NCI-H82 treated with DMSO at 0.1 percent for 48 hours (cell line): ENCODE data around the gene SH3TC1.

Experiments used
- DNase-seq: peaks from one replicate; lab custom pipeline; 2025; ENCODE audit not compliant: unreplicated experiment; lab: John Stamatoyannopoulos, UW

Gene SH3TC1

GRCh38 chr4:8274765-8275547 lies 75.9 kb downstream of the SH3TC1 start:
- peak; percentile 77 for DNase-seq

DNA sequence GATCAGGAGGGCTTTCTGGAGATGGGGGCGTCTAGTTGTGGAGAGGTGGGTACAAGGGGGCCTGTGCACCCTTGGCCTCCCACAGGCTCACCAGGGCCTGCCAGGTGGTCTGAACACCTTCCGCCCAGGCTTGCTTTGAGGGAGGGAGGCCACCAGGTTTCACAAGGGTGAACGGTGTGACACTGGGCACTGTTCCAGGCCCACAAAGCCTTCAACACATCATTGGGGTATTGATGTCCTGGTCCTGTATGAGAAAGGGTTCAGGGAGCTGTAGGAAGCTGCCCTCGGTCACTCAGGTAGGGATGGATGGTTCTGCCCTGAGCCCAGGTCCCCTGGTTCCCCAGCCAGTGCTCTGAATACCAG lies 76.4 kb downstream of the SH3TC1 start:
- DNase-seq = no peak

DNA sequence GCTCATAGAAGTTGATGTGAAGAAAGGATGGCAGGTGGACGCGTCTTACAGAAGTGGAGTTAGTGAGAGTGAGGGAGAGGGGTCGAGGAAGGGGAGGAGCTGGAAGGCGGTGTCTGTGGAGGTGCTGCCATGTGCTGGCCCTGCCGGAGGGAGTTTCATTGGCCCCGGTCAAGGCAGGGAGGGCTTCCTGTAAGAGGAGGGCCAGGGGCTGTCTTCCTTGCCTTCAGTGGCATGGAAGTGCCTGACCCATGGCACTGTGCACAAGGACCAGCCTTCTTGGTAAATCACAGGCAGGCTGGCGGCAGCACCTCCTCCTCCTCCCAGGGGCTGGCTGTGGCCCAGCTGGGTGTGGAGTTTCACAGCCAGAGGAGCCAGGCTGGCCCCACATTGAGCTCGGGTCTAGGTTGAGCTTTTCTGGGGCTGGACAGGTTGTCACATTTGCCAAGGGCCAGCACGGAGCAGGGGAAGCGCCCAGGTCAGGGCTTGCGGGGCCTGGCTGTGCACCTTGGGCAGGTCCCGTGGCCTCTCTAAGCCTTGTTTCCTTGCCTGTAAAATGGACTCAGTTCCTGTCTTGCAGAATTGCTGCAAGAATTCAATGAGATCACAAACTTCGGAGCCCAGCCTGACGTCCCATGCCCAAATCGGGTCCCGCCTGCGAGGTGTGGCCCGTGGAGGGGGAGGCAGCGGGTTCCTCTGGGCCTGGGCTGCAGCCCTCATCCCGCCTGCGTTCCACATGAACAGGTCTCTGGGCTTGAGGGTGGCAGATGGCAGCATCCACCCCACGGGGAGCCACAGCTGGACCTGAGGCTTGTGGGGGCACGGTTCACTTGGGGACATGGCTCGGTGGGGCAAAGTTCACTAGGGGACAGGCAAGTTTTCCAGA lies 77.5 kb downstream of the SH3TC1 start:
- DNase-seq = no peak

GRCh38 chr4:8277356-8278008 lies 78.4 kb downstream of the SH3TC1 start:
- DNase-seq = no peak

- no peak for DNase-seq
Observed at GRCh38 chr4:8278009-8278395, 78.9 kb downstream of the SH3TC1 start.

DNA sequence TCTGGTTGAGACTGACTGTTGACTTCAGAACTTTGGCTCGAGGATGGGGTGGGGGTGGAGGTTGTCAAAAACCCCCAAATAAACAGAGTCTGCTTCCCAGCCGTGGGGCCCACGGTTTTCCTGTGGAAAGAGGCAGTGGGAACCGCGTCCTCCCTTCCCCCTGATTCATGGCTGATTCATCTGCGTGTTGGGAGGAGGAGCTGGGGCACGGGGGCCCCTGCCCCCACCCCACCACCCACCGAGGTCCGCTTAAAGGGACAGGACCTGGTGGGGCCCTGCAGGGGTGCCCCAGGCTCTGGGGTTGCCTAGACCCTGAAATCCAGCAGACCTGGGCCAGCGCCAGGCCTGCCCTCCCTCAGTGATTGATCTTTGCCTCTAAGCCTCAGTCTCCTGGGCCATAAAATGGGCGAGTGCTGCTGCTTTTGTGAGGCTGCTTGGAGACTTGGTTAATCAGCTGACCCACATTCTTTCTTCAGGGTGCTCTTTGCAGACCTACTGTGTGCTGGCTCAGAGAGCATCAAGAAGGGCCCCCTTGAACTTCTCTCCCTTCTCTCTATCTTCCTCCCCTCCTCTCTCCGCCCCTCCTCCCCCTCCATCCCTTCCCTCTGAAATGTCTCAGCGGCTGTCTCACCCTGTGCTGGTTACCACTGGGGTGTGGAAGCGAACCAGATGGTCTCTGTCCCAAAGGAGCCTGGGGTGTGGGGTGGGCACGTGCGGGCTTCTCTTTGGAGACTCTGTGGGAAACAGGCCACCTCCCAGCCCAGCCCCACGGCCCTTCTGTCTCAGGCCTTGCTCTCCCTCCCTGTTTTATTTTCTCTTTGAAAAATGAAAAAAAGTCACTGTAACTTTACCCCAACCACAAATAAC lies 79.6 kb downstream of the SH3TC1 start:
- DNase-seq = no peak

GRCh38 chr4:8279321-8280157 lies 80.4 kb downstream of the SH3TC1 start:
- no peak for DNase-seq

DNA sequence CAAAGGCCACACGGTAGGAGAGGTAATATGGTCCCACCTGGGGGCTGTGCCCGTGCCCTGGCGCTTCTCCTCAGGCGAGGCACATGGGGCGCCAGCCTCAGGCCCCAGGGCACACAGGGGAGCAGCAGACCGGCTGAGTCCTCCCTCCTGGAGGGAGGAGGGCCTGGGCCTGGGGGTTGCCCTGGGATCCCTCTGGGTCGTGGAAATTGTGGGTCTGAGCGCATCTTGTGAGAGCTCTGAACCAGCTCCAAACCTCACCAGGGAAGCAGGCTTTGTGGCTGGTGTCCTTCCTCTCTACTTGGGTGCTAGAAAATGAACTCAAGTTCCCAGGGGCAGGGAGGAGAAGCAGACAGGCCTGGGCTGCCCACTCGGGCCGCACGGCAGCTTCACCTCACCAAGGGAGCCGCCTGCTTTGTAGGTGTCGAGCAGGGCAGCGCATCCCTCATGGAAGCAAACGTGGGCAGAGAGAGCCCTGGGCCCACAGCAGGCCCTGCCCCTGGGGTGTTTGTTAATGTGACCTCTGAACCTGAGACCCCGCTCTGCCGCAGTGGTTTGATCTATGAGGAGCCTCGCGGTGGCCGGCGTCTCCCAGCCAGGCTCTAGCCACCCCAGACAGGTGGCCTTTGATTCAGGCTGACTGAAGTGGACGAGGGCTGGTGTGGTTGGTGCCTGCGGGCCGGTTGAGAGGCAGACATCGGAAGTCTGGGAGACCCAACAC lies 81.2 kb downstream of the SH3TC1 start:
- DNase-seq = no peak

DNA sequence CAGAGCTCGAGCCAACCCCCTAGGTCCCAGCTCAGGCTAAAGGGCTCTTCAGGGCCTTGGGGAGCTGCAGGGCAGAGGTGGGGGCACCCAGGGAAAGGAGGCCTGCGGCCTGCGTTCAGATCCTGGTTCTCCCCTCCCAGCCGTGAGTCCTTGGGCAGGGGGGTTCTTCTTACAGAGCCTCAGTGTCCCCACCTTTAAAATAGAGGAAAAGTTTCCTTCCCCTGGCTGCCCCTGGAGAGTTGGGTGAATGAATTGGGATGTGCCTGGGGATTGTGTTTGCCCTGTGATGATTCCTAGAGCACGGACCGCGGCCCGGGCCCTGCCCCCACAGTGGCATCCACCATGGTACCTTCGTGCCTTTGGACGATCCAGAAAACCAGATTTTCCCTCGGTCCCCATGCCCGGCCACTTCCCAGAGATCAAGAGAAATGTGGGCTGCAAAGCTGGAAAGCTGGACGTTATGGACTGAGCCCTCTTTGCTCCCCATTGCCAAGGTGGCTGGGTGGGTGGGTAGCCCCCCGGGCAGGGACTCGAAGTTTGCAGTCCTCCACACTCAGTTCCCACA lies 81.9 kb downstream of the SH3TC1 start:
- no peak for DNase-seq

GRCh38 chr4:8281519-8282133 lies 82.5 kb downstream of the SH3TC1 start:
- DNase-seq = no peak

DNA sequence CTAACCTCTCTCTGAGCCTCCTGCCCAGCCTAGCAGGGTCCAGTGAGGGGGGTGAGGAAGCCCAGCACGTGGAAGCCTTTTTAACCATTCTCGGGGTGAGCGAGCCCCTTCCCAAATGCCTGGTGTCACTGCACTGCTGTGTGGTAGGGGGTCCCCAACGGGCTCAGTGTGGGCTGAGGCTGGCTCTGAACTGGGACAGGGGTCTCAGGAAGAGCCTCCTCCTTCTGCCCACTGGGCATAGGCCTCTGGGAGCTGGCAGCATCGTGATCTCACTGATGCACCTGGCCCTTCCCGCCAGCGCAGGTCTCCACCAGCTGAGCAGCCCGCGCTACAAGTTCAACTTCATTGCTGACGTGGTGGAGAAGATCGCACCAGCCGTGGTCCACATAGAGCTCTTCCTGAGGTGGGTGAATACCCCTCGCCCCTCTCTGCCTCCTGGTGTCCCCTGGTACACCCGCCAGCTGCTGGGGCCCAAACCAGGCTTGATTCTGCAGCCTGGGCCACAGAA lies 83.1 kb downstream of the SH3TC1 start:
- DNase-seq = no peak

DNA sequence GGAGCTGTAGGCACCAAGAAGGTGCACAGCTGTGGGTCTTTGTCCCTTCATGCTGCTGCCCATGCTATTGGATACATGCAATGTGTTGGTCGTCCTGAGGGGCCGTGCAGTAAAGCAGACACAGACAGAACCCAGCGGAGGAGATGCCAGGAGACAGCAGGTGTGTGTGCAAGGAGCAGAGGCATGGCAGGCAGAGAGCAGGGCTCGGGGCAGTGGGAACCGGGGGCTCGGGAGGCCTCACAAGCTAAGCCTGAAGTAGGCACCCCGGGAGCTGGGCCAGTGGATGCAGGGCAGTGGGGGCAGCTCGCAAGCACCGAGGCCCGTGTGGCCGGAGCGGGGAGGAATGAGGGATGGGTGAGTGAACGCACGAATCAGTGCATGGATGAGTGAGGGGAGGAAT lies 83.7 kb downstream of the SH3TC1 start:
- no peak for DNase-seq

DNA sequence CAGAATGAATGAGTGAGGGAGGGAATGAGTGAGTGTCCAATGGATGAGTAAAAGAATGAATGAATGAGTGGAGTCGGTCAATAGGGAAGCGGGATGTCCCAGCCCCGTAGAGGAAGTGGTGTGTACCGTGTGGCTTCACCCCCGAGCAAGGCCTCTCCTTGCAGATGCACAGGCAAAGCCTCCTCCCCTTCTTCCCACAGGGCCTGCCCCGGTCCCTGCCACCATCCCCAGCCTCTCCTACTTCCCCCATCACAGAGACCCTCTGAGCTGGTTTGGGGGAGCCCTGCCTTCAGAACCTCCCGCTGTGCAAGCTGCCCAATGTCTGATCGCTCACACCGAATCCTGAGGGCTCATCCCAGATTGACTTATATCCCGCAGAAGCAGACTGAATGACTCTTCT lies 84.1 kb downstream of the SH3TC1 start:
- no peak for DNase-seq

DNA sequence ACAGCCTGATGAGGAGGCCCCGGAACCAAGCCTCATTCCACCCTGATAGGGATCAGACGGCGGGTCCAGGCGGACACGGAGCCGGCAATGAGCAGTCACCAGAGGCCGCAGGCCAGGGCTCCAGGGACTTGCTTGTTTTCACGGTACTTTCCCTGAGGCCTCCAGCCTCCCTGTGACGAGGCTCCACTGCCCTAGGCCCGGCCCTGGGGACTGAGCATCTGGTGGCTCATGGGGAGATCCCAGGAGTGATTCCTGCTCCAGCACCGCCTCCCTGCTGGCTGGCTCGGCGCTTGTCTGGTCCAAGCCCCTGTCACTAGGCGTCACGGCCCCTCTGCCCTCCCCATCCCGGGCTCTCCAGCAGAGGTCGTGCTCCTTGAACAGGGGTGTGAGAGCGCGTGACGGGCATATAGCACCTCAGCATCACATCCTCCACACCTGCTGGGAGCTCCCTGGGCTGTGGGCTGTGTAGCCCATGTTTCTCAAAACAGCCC lies 84.6 kb downstream of the SH3TC1 start:
- no peak for DNase-seq

DNA sequence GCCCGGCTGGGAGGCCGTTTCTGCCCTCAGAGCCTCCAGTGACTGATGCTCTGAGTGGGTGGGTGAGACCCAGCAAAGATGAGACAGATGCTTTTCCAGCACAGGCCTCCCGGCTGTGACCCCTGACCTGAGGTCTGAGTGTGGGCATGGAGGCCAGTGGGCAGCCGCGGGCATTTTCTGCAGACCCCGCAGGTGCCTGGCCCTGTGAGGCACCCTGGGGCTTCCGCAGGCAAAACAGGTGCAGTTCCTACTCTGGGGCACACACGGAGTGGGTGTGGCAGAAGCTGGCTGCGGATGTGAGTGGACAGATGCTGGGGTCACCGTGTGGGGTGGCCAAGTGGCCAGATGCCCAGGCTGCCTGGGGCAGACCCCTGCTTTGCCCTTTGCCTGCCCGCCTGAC lies 85.3 kb downstream of the SH3TC1 start:
- no peak for DNase-seq

- DNase-seq = no peak
Observed at GRCh38 chr4:8285143-8285975, 86.3 kb downstream of the SH3TC1 start.

GRCh38 chr4:8285976-8286718 lies 87.1 kb downstream of the SH3TC1 start:
- DNase-seq = no peak
